Kidney capillary endothelial cell (primary cell): ENCODE data around the gene TROAP.
"Not testable (repeated sequence)": the region's sequence is repeated elsewhere in the genome, so short reads cannot be mapped to it uniquely, and the experiment has no call there.

Experiments
- DNase-seq: peaks from one replicate; pipeline ENCODE4 v3.0.0-alpha.2; 2018; ENCODE audit warnings: low spot score

The TROAP gene

GRCh38 chr12:49322708-49323523 lies at the start of gene TROAP:
TSS of gene TROAP (plus strand) at chr12:49323255. CDS start at chr12:49323609, 354 bp downstream.
- peak; percentile 100 for DNase-seq

- no peak for DNase-seq
Measured at GRCh38 chr12:49273726-49274395, 49.2 kb upstream of the TROAP start.

GRCh38 chr12:49274396-49275069 lies 48.5 kb upstream of the TROAP start:
- DNase-seq, result no peak

GRCh38 chr12:49276304-49277290 lies 46.5 kb upstream of the TROAP start:
- DNase-seq, result no peak

GRCh38 chr12:49277466-49277865 lies 45.6 kb upstream of the TROAP start:
- DNase-seq, result no peak

- no peak for DNase-seq
Measured at GRCh38 chr12:49279706-49280159, 43.3 kb upstream of the TROAP start.

- DNase-seq, result not testable (repeated sequence)
Measured at GRCh38 chr12:49280545-49280944, 42.5 kb upstream of the TROAP start.

- DNase-seq, result no peak
Measured at GRCh38 chr12:49282302-49282701, 40.8 kb upstream of the TROAP start.

- DNase-seq, result not testable (repeated sequence)
Measured at GRCh38 chr12:49282740-49283375, 40.2 kb upstream of the TROAP start.

- DNase-seq, result no peak
Measured at GRCh38 chr12:49283541-49284429, 39.3 kb upstream of the TROAP start.

- DNase-seq, result no peak
Measured at GRCh38 chr12:49284672-49285071, 38.4 kb upstream of the TROAP start.

GRCh38 chr12:49287876-49288275 lies 35.2 kb upstream of the TROAP start:
- no peak for DNase-seq

GRCh38 chr12:49288412-49288853 lies 34.6 kb upstream of the TROAP start:
- peak; percentile 46 for DNase-seq

GRCh38 chr12:49288922-49289555 lies 34.0 kb upstream of the TROAP start:
- DNase-seq, result no peak

GRCh38 chr12:49292729-49293055 lies 30.4 kb upstream of the TROAP start:
- no peak for DNase-seq

GRCh38 chr12:49293056-49293956 lies 29.7 kb upstream of the TROAP start:
- DNase-seq, result no peak

GRCh38 chr12:49294086-49294803 lies 28.8 kb upstream of the TROAP start:
- no peak for DNase-seq

- DNase-seq, result no peak
Measured at GRCh38 chr12:49294804-49295081, 28.3 kb upstream of the TROAP start.
